ENCODE results near the gene PTGFRN. TPM values are rescaled to one million over a fixed set of nuclear protein-coding genes. Genes with fewer than 3 reads are reported as not detected.
"Not testable (repeated sequence)": the region's sequence is repeated elsewhere in the genome, so short reads cannot be mapped to it uniquely, and the experiment has no call there.

The PTGFRN gene
- total RNA-seq, result 10 to 100 TPM; 41.6 to 43.2 TPM
- 46.4 TPM for polyA plus RNA-seq (2013, experiment 1 of 2)
- 42.7 TPM for polyA plus RNA-seq (2013, experiment 2 of 2)
- long read RNA-seq, experiment 1, partial matches to known transcripts, result 1 of 8 reads
- long read RNA-seq, experiment 1, other reads (novel, unspliced or antisense), result 7 of 8 reads
- long read RNA-seq, experiment 2, full-length matches to known transcripts, result 16 of 43 reads
- long read RNA-seq, experiment 2, partial matches to known transcripts, result 24 of 43 reads
- long read RNA-seq, experiment 2, other reads (novel, unspliced or antisense), result 3 of 43 reads
- long read RNA-seq, experiment 3, full-length matches to known transcripts, result 11 of 19 reads
- long read RNA-seq, experiment 3, partial matches to known transcripts, result 7 of 19 reads
- long read RNA-seq, experiment 3, other reads (novel, unspliced or antisense), result 1 of 19 reads
- long read RNA-seq, experiment 4, result 0 reads

- peak within 1 kb of the TSS; percentile 63 for H3K9ac ChIP-seq (ENCODE audit: extremely low read depth, low read length, poor library complexity, severe bottlenecking)
- Mint-ChIP-seq H3K9me3 (no peaks in the 10 kb centered on the region), H3K27ac (peak within 1 kb of the TSS; percentile 88), H3K4me3 (no peak within 1 kb of the TSS), H3K4me1 (peaks cover 8% of the 10 kb centered on the region), H3K36me3 (ENCODE audit: low read depth) (no peaks in the 10 kb centered on the region), H3K27me3 (ENCODE audit: insufficient read depth) (no peaks in the 10 kb centered on the region)
- peak within 1 kb of the TSS; percentile 83 for H3K4me3 ChIP-seq (ENCODE audit: low read length)
- peaks cover 5% of the 10 kb centered on the region for H3K36me3 ChIP-seq (ENCODE audit: control insufficient read depth, insufficient read depth, low read length)
- TF ChIP-seq, protein P1, sequence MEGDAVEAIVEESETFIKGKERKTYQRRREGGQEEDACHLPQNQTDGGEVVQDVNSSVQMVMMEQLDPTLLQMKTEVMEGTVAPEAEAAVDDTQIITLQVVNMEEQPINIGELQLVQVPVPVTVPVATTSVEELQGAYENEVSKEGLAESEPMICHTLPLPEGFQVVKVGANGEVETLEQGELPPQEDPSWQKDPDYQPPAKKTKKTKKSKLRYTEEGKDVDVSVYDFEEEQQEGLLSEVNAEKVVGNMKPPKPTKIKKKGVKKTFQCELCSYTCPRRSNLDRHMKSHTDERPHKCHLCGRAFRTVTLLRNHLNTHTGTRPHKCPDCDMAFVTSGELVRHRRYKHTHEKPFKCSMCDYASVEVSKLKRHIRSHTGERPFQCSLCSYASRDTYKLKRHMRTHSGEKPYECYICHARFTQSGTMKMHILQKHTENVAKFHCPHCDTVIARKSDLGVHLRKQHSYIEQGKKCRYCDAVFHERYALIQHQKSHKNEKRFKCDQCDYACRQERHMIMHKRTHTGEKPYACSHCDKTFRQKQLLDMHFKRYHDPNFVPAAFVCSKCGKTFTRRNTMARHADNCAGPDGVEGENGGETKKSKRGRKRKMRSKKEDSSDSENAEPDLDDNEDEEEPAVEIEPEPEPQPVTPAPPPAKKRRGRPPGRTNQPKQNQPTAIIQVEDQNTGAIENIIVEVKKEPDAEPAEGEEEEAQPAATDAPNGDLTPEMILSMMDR (conservative IDR thresholded peaks at IDR 0.05), result no peak
- H3K9me3 ChIP-seq (ENCODE audit: control insufficient read depth, low read length), result no peaks in the 10 kb centered on the region
- 2 to 6% methylated on average over 23 to 86 of the region's 86 CpGs for whole genome bisulfite sequencing, 2 experiments (ENCODE audit: insufficient coverage in 1 of 2, insufficient read length in 1 of 2)
- peaks cover 13% of the 10 kb centered on the region for H3K4me1 ChIP-seq (ENCODE audit: control insufficient read depth, insufficient read depth, low read length)
- H3K27ac ChIP-seq (ENCODE audit: low read depth, low read length), result no peak within 1 kb of the TSS
- DNase-seq, result peak; percentile 92
- H3K27me3 ChIP-seq (ENCODE audit: control insufficient read depth, insufficient read depth, low read length, poor library complexity, severe bottlenecking), result no peaks in the 10 kb centered on the region
These were observed at the start of gene PTGFRN for GRCh38 chr1:116909512-116910378. Gene PTGFRN (plus strand): TSS chr1:116909916. CDS start chr1:116910204, 288 bp downstream.

- WGBS, 2 experiments (ENCODE audit: insufficient coverage in 1 of 2, insufficient read length in 1 of 2), result 49 to 51% methylated on average over 2 of the region's 2 CpGs
- DNase-seq, result peak; percentile 78
- H3K4me1 ChIP-seq (ENCODE audit: control insufficient read depth, insufficient read depth, low read length), result peaks cover 13% of the 10 kb centered on the region
These were observed 49.5 kb upstream of the PTGFRN start for GRCh38 chr1:116860167-116860566.

GRCh38 chr1:116861137-116861536 lies 48.6 kb upstream of the PTGFRN start:
- 67 to 78% methylated on average over 1 to 3 of the region's 3 CpGs for WGBS, 2 experiments (ENCODE audit: insufficient coverage in 1 of 2, insufficient read length in 1 of 2)
- DNase-seq, result peak; percentile 74
- Histone ChIP-seq H3K4me3 (ENCODE audit: low read length) (no peak overlapping the region), H3K36me3 (ENCODE audit: control insufficient read depth, insufficient read depth, low read length) (no peaks in the 10 kb centered on the region), H3K9me3 (ENCODE audit: control insufficient read depth, low read length) (peaks cover 12% of the 10 kb centered on the region), H3K4me1 (ENCODE audit: control insufficient read depth, insufficient read depth, low read length) (peaks cover 13% of the 10 kb centered on the region), H3K9ac (ENCODE audit: extremely low read depth, low read length, poor library complexity, severe bottlenecking) (no peak overlapping the region), H3K27ac (ENCODE audit: low read depth, low read length) (no peak overlapping the region), H3K27me3 (ENCODE audit: control insufficient read depth, insufficient read depth, low read length, poor library complexity, severe bottlenecking) (no peaks in the 10 kb centered on the region)
- Mint-ChIP-seq H3K4me1 (peaks cover 19% of the 10 kb centered on the region), H3K9me3 (no peaks in the 10 kb centered on the region), H3K27me3 (ENCODE audit: insufficient read depth) (no peaks in the 10 kb centered on the region), H3K36me3 (ENCODE audit: low read depth) (no peaks in the 10 kb centered on the region), H3K27ac (peak overlapping the region; percentile 28), H3K4me3 (no peak overlapping the region)
- TF ChIP-seq, protein P1 (conservative IDR thresholded peaks at IDR 0.05), result peak; percentile 42

More at GRCh38 chr1:116860167-116860566, 49.5 kb upstream of the PTGFRN start:
- Mint-ChIP-seq H3K4me1 (peaks cover 29% of the 10 kb centered on the region), H3K27ac (peak overlapping the region; percentile 70)
- not testable (repeated sequence) for H3K27me3 Mint-ChIP-seq (ENCODE audit: insufficient read depth); H3K9me3 ChIP-seq (ENCODE audit: control insufficient read depth, low read length); H3K9me3 Mint-ChIP-seq; H3K9ac ChIP-seq (ENCODE audit: extremely low read depth, low read length, poor library complexity, severe bottlenecking); H3K27ac ChIP-seq (ENCODE audit: low read depth, low read length); H3K36me3 ChIP-seq (ENCODE audit: control insufficient read depth, insufficient read depth, low read length); H3K4me3 Mint-ChIP-seq; H3K4me3 ChIP-seq (ENCODE audit: low read length); H3K27me3 ChIP-seq (ENCODE audit: control insufficient read depth, insufficient read depth, low read length, poor library complexity, severe bottlenecking); H3K36me3 Mint-ChIP-seq (ENCODE audit: low read depth)

DNA sequence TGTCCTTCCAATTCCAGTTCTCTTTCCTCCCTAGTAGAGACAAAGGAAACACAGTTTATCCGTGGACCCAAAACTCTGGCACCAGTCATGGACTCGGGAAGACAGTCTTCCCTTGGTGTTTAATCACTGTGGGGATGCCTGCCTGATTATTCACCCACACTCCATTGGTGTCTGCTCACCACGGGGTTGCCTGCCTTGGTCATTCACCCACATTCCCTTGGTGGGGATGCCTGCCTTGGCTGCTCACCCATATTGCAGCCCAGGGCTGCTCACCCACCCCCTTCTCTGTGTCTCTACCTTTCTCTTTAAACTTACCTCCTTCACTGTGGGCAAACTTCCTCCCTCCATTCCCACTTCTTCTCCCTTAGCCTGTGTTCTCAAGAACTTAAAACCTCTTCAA lies 46.7 kb upstream of the PTGFRN start:
- H3K9ac ChIP-seq (ENCODE audit: extremely low read depth, low read length, poor library complexity, severe bottlenecking); H3K27ac ChIP-seq (ENCODE audit: low read depth, low read length); H3K27ac Mint-ChIP-seq; H3K36me3 ChIP-seq (ENCODE audit: control insufficient read depth, insufficient read depth, low read length); H3K27me3 ChIP-seq (ENCODE audit: control insufficient read depth, insufficient read depth, low read length, poor library complexity, severe bottlenecking); H3K36me3 Mint-ChIP-seq (ENCODE audit: low read depth); H3K4me3 ChIP-seq (ENCODE audit: low read length); DNase-seq; H3K4me3 Mint-ChIP-seq; H3K9me3 Mint-ChIP-seq; H3K27me3 Mint-ChIP-seq (ENCODE audit: insufficient read depth): not testable (repeated sequence)
- H3K4me1 Mint-ChIP-seq, result peaks cover 19% of the 10 kb centered on the region
- Histone ChIP-seq H3K4me1 (ENCODE audit: control insufficient read depth, insufficient read depth, low read length) (peaks cover 13% of the 10 kb centered on the region), H3K9me3 (ENCODE audit: control insufficient read depth, low read length) (peaks cover 16% of the 10 kb centered on the region)
- 89 to 100% methylated on average over 2 to 3 of the region's 3 CpGs for WGBS, 2 experiments (ENCODE audit: insufficient coverage in 1 of 2, insufficient read length in 1 of 2)

GRCh38 chr1:116866478-116866877 lies 43.2 kb upstream of the PTGFRN start:
- not testable (repeated sequence) for H3K36me3 Mint-ChIP-seq (ENCODE audit: low read depth); H3K27me3 ChIP-seq (ENCODE audit: control insufficient read depth, insufficient read depth, low read length, poor library complexity, severe bottlenecking); H3K4me1 Mint-ChIP-seq; H3K36me3 ChIP-seq (ENCODE audit: control insufficient read depth, insufficient read depth, low read length); H3K27ac Mint-ChIP-seq; H3K27ac ChIP-seq (ENCODE audit: low read depth, low read length); H3K4me3 Mint-ChIP-seq; H3K4me1 ChIP-seq (ENCODE audit: control insufficient read depth, insufficient read depth, low read length); DNase-seq; H3K9ac ChIP-seq (ENCODE audit: extremely low read depth, low read length, poor library complexity, severe bottlenecking); H3K27me3 Mint-ChIP-seq (ENCODE audit: insufficient read depth); H3K4me3 ChIP-seq (ENCODE audit: low read length); H3K9me3 Mint-ChIP-seq
- 91 to 96% methylated on average over 2 of the region's 2 CpGs for WGBS, 2 experiments (ENCODE audit: insufficient coverage in 1 of 2, insufficient read length in 1 of 2)
- H3K9me3 ChIP-seq (ENCODE audit: control insufficient read depth, low read length), result peaks cover 16% of the 10 kb centered on the region
